IPS-NIHi7 (cell line): Measurements from ENCODE around the gene RNF32.
"Not testable (repeated sequence)": the region's sequence is repeated elsewhere in the genome, so short reads cannot be mapped to it uniquely, and the experiment has no call there.

ENCODE experiments used
- DNase-seq: peaks from one replicate; pipeline ENCODE4 v3.0.0; 2012; ENCODE audit warnings: mixed read lengths; ENCODE audit errors: extremely low spot score

RNF32 gene

DNA sequence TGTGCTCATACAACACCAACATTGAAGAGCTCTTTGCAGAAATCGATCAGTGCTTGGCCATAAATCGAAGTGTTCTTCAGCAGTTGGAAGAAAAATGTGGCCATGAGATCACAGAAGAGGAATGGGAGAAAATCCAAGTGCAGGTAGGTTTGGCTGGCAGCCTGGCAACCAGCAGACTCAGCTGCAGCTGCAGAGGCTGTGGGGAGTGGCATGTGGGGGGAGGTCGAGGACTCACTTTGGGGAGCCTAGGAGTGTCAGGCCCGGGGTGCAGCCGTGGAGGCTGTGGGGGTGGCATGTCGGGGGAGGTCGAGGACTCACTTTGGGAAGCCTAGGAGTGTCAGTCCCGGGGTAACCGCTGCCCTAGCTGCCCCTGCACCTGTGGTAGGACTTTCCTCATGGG is 35.1 kb downstream of the RNF32 start:
- DNase-seq = no peak

DNA sequence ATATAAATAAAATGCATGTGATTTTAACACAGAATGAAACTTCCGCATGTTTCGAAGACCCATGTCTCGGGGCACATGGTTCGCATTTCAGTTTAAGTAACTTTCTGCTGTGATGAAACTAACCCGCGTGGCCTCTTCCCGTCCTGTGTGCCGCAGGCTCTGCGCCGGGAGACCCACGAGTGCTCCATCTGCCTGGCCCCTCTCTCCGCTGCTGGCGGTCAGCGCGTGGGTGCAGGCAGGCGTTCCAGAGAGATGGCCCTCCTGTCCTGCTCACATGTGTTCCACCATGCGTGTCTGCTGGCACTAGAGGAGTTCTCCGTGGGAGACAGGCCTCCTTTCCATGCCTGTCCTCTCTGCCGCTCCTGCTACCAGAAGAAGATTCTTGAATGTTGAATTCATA is 35.7 kb downstream of the RNF32 start:
- DNase-seq = no peak

DNA sequence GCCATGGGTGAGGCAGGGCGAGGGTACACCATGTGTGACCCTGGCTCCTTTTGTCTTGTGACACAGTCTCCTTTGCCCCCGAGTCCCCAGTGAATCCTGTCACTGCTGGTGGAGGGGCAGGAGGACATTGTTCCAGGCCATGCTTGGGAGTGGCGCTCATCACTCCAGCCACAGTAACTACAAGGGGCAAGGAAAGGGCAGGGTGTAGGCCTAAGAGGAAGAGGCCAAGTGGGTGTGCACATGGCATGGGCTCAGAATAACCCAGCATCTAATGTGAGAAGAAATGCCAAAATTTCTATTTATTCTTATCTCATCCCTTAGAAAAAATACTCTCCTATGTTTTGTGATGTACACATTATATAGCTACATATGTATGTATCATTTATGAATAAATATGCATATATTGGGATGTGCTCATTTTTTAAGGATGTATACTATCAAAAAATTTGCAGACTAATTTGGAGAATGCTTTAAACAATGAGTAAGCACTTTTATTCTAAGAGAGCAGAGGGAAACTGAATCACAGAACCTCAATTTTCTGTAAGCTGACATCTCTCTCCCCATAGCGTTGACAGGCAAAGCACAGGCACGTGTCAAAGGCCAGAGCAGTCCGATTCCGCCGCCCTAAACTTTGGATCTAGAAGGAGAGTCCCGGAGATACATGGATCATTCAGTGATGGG is 36.9 kb downstream of the RNF32 start:
- DNase-seq = no peak

DNA sequence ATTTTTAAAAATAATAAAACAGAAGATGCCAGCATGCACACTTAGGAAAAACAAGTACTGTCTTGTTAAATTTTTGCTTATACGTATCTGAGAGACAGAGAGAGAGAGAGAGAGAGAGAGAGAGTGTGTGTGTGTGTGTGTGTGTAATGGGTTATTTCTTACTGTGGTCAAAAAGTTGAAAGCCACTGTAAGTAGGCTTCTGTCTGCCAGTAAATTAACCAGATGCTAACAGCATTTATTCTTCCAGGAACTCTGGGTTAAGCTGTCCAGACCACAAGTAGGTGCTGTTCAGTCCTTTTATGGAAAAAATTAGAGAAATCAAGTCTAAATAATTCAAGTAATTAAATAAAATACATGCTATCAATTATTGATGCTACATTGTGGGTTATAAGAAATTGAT is 39.7 kb downstream of the RNF32 start:
- no peak for DNase-seq

DNA sequence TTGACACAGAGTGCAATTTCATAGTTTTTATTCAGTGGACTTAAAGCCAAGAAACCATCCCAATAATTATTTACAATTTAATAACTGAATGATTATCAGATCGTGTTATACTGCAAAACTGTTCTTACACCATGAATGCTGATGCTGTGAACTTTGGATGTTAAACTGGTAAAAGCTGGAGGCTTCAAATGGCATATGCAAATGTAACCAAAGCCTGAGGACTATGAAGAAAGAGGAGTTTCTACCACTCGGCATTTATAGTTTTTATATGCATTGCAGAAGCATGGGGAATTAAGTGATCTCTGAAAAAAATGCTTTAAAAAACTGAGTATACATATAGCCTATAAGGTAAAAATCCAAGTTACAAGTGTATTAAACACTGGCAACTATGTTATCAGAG is 42.4 kb downstream of the RNF32 start:
- DNase-seq = no peak

DNA sequence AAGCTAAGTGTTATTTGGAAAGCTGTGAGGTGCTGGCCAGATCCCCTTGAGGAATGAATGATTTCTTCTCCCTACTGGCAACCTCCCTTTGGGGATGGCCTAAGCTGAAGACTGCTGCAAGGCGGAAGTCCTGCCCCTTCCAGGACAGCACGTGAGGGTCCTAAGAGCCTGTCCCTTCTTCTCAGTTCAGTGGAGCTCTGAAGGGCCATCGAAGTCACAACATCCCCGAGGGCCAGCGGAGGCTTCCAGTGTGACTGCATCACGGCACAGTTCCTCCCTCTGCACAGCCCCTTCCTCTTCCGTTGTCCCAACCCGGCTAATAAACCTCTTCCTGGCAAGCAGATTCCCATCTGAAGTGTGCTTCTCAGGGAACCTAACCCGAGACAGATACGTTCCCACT is 43.7 kb downstream of the RNF32 start:
- DNase-seq = no peak

DNA sequence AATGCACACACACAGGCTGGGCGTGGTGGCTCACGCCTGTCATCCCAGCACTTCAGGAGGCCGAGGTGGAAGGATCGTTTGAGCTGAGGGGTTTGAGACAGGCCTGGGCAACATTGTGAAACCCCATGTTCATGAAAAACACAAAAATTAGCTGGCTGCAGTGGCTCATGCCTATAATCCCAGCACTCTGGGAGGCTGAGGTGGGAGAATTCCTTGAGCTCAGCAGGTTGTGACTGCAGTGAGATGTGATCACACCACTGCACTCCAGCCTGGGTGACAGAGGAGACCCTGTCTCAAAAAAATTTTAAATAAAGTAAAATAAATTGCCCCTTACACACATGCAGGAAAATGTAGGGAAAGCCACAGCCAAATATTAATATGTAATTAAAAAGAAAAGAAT is 44.1 kb downstream of the RNF32 start:
- no peak for DNase-seq

DNA sequence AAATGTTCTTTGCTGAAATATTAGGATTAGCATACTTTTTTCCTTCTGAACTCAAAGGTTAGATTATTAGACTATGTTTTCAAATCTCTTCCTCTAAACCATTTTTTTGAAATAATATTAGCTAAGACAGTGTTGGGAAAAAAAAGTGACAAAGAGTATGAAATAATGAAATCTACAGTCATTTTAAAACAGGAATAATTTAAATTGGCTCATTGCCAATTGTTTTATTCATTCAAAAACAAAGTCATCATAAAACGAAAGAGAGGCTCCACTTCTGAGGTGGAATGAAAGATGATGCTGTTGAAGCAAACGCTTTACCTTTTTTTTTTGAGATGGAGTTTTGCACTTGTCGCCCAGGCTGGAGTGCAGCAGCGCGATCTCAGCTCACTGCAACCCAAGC is 51.2 kb downstream of the RNF32 start:
- no peak for DNase-seq

DNA sequence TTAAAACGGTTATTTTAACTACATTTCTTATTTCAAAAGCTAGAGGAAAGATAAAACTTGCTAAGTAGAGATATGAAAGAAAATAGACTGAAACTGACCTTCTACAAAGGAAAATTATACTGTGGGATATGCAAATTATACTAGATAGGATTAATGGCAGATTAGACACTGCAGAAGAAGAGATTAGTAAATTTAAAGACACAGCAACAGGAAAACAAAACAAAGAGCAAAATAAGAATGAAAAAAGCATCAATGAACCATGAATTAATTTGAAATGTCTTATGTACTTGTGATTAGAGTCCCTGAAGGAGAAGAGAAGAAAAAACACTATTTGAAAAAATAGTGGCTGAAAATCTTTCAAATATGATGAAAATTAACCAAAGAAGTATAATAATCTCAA is 52.3 kb downstream of the RNF32 start:
- DNase-seq = no peak

DNA sequence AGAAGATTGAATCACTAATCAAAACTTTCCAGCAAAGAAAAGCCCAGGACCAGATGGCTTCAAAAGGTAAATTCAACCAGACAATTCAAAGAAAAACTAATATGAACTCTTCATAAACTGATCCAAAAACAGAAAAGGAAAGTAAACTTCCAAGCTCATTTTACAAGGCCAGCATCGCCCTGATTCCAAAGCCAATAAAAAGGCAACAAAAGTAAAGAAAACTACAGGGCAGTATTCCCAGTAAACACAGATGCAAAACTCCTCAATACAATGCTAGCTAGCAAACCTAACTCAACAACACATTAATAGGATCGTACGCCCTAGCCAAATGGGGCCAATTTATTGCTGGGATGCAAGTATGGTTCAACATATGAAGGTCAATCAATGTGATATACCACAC is 53.1 kb downstream of the RNF32 start:
- DNase-seq = no peak

DNA sequence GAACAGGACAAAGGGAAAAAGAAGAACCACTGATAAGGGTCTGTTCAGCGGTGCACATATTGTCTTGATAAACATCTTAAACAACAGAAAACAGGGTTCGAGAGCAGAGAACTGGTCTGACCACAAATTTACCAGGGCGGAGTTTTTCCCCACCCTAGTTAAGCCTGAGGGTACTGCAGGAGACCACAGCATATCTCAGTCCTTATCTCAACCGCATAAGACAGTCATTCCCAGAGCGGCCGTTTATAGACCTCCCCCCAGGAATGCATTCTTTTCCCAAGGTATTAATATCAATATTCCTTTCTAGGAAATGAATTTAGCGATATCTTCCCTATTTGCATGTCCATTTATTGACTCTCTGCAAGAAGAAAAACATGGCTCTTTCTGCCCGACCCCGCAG is 56.7 kb downstream of the RNF32 start:
- not testable (repeated sequence) for DNase-seq

DNA sequence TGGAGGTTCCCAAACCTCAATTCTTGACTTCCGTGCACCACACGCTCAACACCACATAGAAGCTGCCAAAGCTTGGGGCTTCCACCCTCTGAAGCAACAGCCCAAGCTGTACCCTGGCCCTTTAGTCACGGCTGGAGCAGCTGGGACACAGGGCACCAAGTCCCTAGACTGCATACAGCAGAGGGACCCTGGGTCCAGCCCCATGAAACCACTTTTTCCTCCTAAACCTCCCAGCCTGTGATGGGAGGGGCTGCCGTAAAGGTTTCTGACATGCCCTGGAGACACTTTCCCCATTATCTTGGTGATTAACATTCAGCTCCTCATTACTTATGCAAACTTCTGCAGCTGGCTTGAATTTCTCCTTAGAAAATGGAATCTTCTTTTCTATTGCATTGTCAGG is 57.9 kb downstream of the RNF32 start:
- DNase-seq = not testable (repeated sequence)

DNA sequence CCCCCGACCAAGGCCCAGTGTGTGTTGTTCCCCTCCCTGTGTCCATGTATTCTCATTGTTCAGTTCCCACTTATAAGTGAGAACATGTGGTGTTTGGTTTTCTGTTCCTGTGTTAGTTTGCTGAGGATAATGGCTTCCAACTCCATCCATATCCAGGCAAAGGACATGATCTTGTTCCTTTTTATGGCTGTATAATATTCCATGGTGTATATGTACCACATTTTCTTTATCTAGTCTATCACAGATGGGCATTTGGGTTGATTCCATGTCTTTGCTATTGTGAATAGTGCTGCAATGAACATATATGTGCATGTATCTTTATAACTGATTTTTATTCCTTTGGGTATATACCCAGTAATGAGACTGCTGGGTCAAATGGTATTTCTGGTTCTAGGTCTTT is 61.2 kb downstream of the RNF32 start:
- not testable (repeated sequence) for DNase-seq

DNA sequence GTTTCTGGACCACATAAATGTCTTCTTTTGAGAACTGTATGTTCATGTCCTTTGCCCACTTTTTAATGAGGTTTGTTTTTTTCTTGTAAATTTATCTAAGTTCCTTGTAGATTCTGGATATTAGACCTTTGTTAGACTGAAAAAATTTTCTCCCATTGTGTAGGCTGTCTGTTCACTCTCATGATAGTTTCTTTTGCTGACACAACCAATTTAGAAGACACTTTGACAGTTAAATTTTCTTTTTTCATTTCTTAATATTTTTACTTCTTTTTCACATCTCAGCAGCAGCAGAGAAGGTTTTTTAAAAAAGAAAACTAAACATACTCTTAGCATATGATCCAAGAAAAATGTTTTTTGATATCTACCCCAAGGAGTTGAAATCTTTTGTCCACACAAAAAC is 61.8 kb downstream of the RNF32 start:
- DNase-seq = no peak

DNA sequence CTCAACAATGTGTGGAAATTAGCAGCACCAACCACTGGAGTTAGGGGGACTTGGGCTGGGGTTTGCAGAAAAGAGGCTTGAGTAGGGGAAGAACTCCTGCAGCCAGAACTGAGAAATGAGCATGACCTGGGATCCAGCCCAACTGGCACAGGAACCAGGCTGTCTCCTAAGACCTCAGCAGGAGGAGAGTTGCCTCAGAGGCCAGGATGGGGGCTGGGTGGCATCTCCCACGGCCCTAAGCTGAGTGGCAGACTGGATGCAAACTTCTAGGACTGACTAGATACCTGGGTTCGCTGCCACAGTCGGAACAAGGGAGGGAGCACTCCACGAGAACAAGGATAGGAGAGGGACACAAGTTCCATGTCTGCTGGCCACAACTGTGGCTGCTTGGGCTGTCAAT is 62.6 kb downstream of the RNF32 start:
- no peak for DNase-seq

DNA sequence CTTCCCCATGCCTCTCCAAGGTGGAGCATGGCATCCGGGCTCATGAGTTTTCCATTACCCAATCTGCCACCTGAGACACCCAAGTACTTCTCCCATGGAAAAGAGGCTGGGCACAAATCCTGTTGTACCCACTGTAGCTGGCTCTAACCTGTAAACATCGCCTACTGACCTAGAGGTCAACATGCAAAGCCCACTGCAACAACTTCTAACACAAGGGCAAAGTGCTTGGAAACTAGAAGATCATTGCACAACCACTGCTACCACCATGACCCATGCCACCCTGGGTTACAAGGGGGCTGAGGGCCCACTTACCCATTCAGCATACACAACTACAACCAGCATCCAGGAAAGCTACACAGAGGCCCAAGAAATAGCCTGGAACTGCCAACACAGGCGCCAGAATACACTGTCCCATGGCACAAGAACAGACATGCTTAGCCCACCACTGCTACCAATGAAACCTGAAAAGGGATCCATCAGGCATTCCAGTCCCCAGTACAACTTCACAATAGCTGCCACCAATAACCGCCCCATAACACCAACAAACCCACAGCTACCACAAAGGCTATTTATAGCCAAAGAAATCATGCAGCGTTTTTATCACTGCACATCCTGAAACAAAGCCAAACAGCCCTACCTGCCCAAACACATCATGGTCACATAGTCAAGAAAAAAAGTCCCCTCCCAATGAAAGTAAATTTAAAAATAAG is 63.4 kb downstream of the RNF32 start:
- no peak for DNase-seq

DNA sequence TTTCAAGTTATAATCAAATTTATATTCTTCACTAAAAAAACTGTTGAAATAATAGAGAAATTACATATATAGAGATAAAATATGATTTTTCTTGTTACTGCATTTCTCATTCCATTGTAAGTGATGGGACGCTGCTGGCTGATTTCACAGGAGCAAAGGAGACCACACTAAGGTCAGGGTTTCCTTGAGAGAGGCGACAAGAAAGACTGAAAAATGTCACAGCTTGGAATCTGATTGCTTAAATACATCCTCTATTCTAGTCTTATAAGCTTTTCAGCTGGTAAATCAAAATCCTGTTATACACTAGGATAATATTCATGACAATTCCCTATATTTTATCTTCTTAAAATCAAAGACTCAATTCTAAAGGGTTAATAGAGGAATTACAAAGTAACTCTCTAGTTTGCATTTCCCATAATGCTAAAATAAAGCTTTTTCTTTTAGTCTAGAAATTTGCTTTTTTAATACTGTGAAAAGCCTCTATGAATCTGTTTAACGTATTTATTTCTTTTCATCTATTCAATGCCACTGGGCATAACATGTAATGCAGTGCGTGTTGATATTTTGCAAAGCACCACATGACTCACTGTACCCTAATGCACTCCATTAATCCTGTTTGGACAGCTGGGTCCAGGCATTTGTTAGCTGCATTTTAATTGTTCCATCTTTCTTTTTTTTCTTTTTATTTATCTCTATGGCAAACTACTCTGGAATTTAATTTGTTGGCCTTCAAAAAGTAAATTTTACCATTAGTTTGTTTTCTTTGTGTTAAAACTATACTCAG is 81.7 kb downstream of the RNF32 start:
- no peak for DNase-seq

DNA sequence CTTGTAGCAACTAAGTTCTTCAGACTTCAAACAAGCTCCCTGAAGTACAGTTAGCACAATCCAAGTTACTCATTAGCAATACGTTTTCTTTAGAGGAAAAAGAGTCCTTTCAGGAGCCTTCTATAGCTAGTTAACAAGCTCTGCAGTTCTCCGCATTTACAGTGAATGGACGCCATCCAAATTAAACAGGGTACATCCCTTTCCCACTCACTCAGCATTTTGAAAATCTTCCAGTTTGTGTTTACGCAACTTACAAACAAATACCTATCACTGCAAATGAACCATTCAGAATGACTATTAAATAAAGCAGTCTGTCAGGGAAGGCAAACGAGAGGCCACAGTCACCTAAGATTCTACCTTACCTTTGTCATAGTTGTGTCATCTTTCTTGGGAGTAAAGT is 84.5 kb downstream of the RNF32 start:
- no peak for DNase-seq

DNA sequence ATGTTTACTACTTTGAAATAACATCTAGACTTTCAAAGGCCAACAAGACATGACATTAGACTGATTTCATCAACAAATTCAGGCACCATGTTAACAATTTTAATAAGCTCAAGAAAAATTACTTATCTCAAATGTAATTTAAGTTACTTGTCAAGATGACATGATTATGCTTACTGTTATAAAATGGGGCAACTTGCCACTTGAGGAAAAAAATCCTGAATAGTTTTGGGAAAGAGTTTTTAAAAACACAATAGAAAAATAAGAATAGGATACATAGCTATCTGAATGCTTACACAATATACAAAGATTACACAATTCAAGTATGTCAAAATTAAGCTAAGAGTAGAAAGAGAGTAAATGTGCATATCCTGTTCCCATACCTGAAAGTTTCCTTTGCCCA is 85.4 kb downstream of the RNF32 start:
- DNase-seq = no peak
